DMS53 treated with DMSO at 0.1 percent for 48 hours (cell line): ENCODE data around the gene NFAM1.

Source experiments
- DNase-seq: peaks from one replicate; lab custom pipeline; 2025; ENCODE audit not compliant: unreplicated experiment; lab: John Stamatoyannopoulos, UW

NFAM1 gene

GRCh38 chr22:42384506-42384905 is 47.7 kb downstream of the NFAM1 start:
- no peak for DNase-seq

- DNase-seq, result no peak
These were observed 48.3 kb downstream of the NFAM1 start for GRCh38 chr22:42383851-42384417.

- no peak for DNase-seq
These were observed 48.9 kb downstream of the NFAM1 start for GRCh38 chr22:42383287-42383686.

GRCh38 chr22:42380769-42381551 is 51.2 kb downstream of the NFAM1 start:
- no peak for DNase-seq

GRCh38 chr22:42379966-42380537 is 52.2 kb downstream of the NFAM1 start:
- DNase-seq, result no peak

- DNase-seq, result no peak
These were observed 55.3 kb downstream of the NFAM1 start for GRCh38 chr22:42376711-42377554.

GRCh38 chr22:42375982-42376381 is 56.2 kb downstream of the NFAM1 start:
- no peak for DNase-seq

- no peak for DNase-seq
These were observed 59.2 kb downstream of the NFAM1 start for GRCh38 chr22:42372976-42373375.

- DNase-seq, result no peak
These were observed 60.7 kb downstream of the NFAM1 start for GRCh38 chr22:42371501-42371900.

GRCh38 chr22:42371099-42371498 is 61.1 kb downstream of the NFAM1 start:
- no peak for DNase-seq

GRCh38 chr22:42369250-42370041 is 62.8 kb downstream of the NFAM1 start:
- peak; percentile 78 for DNase-seq

- no peak for DNase-seq
These were observed 63.6 kb downstream of the NFAM1 start for GRCh38 chr22:42368379-42369249.

- no peak for DNase-seq
These were observed 64.2 kb downstream of the NFAM1 start for GRCh38 chr22:42367980-42368378.

GRCh38 chr22:42366806-42367581 is 65.2 kb downstream of the NFAM1 start:
- DNase-seq, result no peak

GRCh38 chr22:42365942-42366695 is 66.1 kb downstream of the NFAM1 start:
- DNase-seq, result no peak

GRCh38 chr22:42365111-42365865 is 66.9 kb downstream of the NFAM1 start:
- DNase-seq, result no peak

- no peak for DNase-seq
These were observed 67.5 kb downstream of the NFAM1 start for GRCh38 chr22:42364604-42365110.
